ENCODE data around the gene ZNF692.

The ZNF692 gene

GRCh38 chr1:248872752-248873408, 14.0 kb upstream of the ZNF692 start:
- Histone ChIP-seq H3K4me1 (ENCODE audit: control insufficient read depth in 1 of 2, insufficient read depth in 1 of 2, low read depth in 1 of 2, low read length in 1 of 2) (peaks cover 9 to 17% of the 10 kb centered on the region in 2 experiments), H3K27ac (peak overlapping the region; percentile 80), H3K4me3 (ENCODE audit: low read depth in 1 of 2, low read length in 1 of 2) (peak overlapping the region; percentile 73 to 74), H3K36me3 (no peaks in the 10 kb centered on the region), H3K9me3 (no peaks in the 10 kb centered on the region), H3K27me3 (no peaks in the 10 kb centered on the region)
- TF ChIP-seq CTCF (IDR thresholded peaks at IDR 0.05) = no peak

GRCh38 chr1:248871837-248872401, 13.0 kb upstream of the ZNF692 start:
- H3K27me3 ChIP-seq = no peaks in the 10 kb centered on the region
- no peak for TF ChIP-seq CTCF (IDR thresholded peaks at IDR 0.05)
- H3K4me1 ChIP-seq (ENCODE audit: control insufficient read depth in 1 of 2, insufficient read depth in 1 of 2, low read depth in 1 of 2, low read length in 1 of 2) = peaks cover 9 to 17% of the 10 kb centered on the region in 2 experiments
- no peaks in the 10 kb centered on the region for H3K9me3 ChIP-seq
- H3K36me3 ChIP-seq = no peaks in the 10 kb centered on the region
- H3K27ac ChIP-seq = no peak overlapping the region
- H3K4me3 ChIP-seq (ENCODE audit: low read depth in 1 of 2, low read length in 1 of 2) = no peak overlapping the region

GRCh38 chr1:248862998-248863881, 4.4 kb upstream of the ZNF692 start:
- Histone ChIP-seq H3K27me3 (no peaks in the 10 kb centered on the region), H3K9me3 (no peaks in the 10 kb centered on the region), H3K4me3 (ENCODE audit: low read depth in 1 of 2, low read length in 1 of 2) (peak overlapping the region; percentile 70 to 87), H3K4me1 (ENCODE audit: control insufficient read depth in 1 of 2, insufficient read depth in 1 of 2, low read depth in 1 of 2, low read length in 1 of 2) (peaks cover 28 to 31% of the 10 kb centered on the region in 2 experiments), H3K27ac (peak overlapping the region; percentile 67), H3K36me3 (no peaks in the 10 kb centered on the region)
- TF ChIP-seq CTCF (IDR thresholded peaks at IDR 0.05) = no peak

- peak overlapping the region; percentile 70 to 87 for H3K4me3 ChIP-seq (ENCODE audit: low read depth in 1 of 2, low read length in 1 of 2)
- H3K4me1 ChIP-seq (ENCODE audit: control insufficient read depth in 1 of 2, insufficient read depth in 1 of 2, low read depth in 1 of 2, low read length in 1 of 2) = peaks cover 34 to 37% of the 10 kb centered on the region in 2 experiments
- no peaks in the 10 kb centered on the region for H3K36me3 ChIP-seq
- no peaks in the 10 kb centered on the region for H3K27me3 ChIP-seq
- TF ChIP-seq CTCF (IDR thresholded peaks at IDR 0.05) = no peak
- peak overlapping the region; percentile 67 for H3K27ac ChIP-seq
- no peaks in the 10 kb centered on the region for H3K9me3 ChIP-seq
Measured at GRCh38 chr1:248862695-248862997, 3.8 kb upstream of the ZNF692 start.

GRCh38 chr1:248861616-248862015, 2.7 kb upstream of the ZNF692 start:
- H3K36me3 ChIP-seq = no peaks in the 10 kb centered on the region
- no peaks in the 10 kb centered on the region for H3K27me3 ChIP-seq
- no peak overlapping the region for H3K27ac ChIP-seq
- H3K9me3 ChIP-seq = no peaks in the 10 kb centered on the region
- H3K4me1 ChIP-seq (ENCODE audit: control insufficient read depth in 1 of 2, insufficient read depth in 1 of 2, low read depth in 1 of 2, low read length in 1 of 2) = peaks cover 37 to 41% of the 10 kb centered on the region in 2 experiments
- TF ChIP-seq CTCF (IDR thresholded peaks at IDR 0.05) = no peak
- H3K4me3 ChIP-seq (ENCODE audit: low read depth in 1 of 2, low read length in 1 of 2) = no peak overlapping the region
